A673 (cell line): ENCODE results near the gene ASB15. TPM values are rescaled to one million over a fixed set of nuclear protein-coding genes. Genes with fewer than 3 reads are reported as not detected.

ENCODE experiments used
- BruUV-seq: library from RNA; stranded (reverse); fragments of 400-500 nt; replicated peaks from 2 replicates; lab custom pipeline; 2021; lab: Mats Ljungman, UMichigan
- CTCF ChIA-PET: fragments of 300-600 bp; sonication (Branson Sonifier 250); formaldehyde crosslinking; loops from one replicate; lab custom pipeline; 2022; ENCODE audit warnings: antibody characterized with exemption; lab: Charles Lee
- POLR2A ChIA-PET: fragments of 300-600 bp; sonication (Branson Sonifier 250); formaldehyde crosslinking; loops from one replicate; lab custom pipeline; 2022; ENCODE audit warnings: antibody characterized with exemption; ENCODE audit not compliant: low non-redundant PET; lab: Charles Lee
- DNase-seq: peaks from one replicate; pipeline ENCODE4 v3.0.0-alpha.2; 2015; ENCODE audit warnings: low spot score
- H3K27ac ChIP-seq: fragments of 200-600 bp; sonication (generic); 2 replicates; pipeline ENCODE4 v1.5.1; 2016; ENCODE audit warnings: mixed run types, low read depth, mild to moderate bottlenecking, mixed read lengths, antibody characterized with exemption, low read length; ENCODE audit not compliant: poor library complexity, severe bottlenecking
- H3K27me3 ChIP-seq: fragments of 200-600 bp; sonication (generic); replicated peaks from 2 replicates; pipeline ENCODE4 v1.6.1; 2017; ENCODE audit warnings: mixed run types, low read depth, mild to moderate bottlenecking, mixed read lengths, antibody characterized with exemption, low read length; ENCODE audit not compliant: insufficient read depth, poor library complexity
- H3K36me3 ChIP-seq: fragments of 200-600 bp; sonication (generic); 2 replicates; pipeline ENCODE4 v1.6.1; 2016; ENCODE audit warnings: mixed run types, mild to moderate bottlenecking, mixed read lengths, antibody characterized with exemption, low read length; ENCODE audit not compliant: insufficient read depth, poor library complexity, severe bottlenecking
- H3K4me1 ChIP-seq: fragments of 200-600 bp; sonication (generic); 2 replicates; pipeline ENCODE4 v1.6.1; 2017; ENCODE audit warnings: mixed run types, mild to moderate bottlenecking, mixed read lengths, antibody characterized with exemption, low read length; ENCODE audit not compliant: insufficient read depth, poor library complexity, severe bottlenecking
- H3K4me3 ChIP-seq: fragments of 200-600 bp; sonication (generic); 2 replicates; pipeline ENCODE4 v1.5.1; 2016; ENCODE audit warnings: low read depth, mixed run types, mild to moderate bottlenecking, mixed read lengths, low read length; ENCODE audit not compliant: poor library complexity, severe bottlenecking
- H3K9me3 ChIP-seq: fragments of 200-600 bp; sonication (generic); 2 replicates; pipeline ENCODE4 v1.6.1; 2016; ENCODE audit warnings: mixed run types, low read depth, mild to moderate bottlenecking, mixed read lengths, antibody characterized with exemption, low read length; ENCODE audit not compliant: poor library complexity, severe bottlenecking
- CTCF ChIP-seq: fragments of 300-800, 200-600 bp; sonication (generic); conservative IDR thresholded peaks from 2 replicates; pipeline ENCODE4 v1.5.1; 2017; ENCODE audit warnings: low read depth, mild to moderate bottlenecking, antibody characterized with exemption, low read length, moderate library complexity, mixed read lengths
- EZH2 ChIP-seq: fragments of 200-600 bp; sonication (generic); IDR thresholded peaks from 2 replicates; pipeline ENCODE4 v1.6.1; 2017; ENCODE audit warnings: borderline replicate concordance, low read depth, mild to moderate bottlenecking, mixed read lengths, antibody characterized with exemption, low read length; ENCODE audit not compliant: poor library complexity, severe bottlenecking
- intact Hi-C: fragments of 100-400 bp; cut with micrococcal nuclease; formaldehyde crosslinking; loops from one replicate; pipeline ENCODE4 v1.10.0; 2022; ENCODE audit not compliant: unreplicated experiment
- total RNA-seq: library from RNA; stranded (reverse); gene quantifications from 2 replicates; pipeline ENCODE4 v1.2.3, GENCODE V29; 2021

The ASB15 gene
- total RNA-seq, 1 experiment from 2014 or later = not detected

- intact Hi-C loops = loop anchor here (5.0 kb wide), 1 partner anchor 158 kb away; no protein-coding TSS in a partner anchor
- BruUV-seq = no TSS peak
Measured at GRCh38 chr7:123639631-123640030, 38.0 kb downstream of the ASB15 start.

GRCh38 chr7:123640583-123640982 is 39.0 kb downstream of the ASB15 start:
- no peak overlapping the region for H3K27ac ChIP-seq
- CTCF ChIA-PET = no interaction called here
- no peak overlapping the region for H3K4me3 ChIP-seq
- H3K9me3 ChIP-seq = no peaks in the 10 kb centered on the region
- H3K27me3 ChIP-seq = no peaks in the 10 kb centered on the region
- H3K36me3 ChIP-seq = no peaks in the 10 kb centered on the region
- POLR2A ChIA-PET = no interaction called here
- BruUV-seq = no TSS peak
- H3K4me1 ChIP-seq = peaks cover 22% of the 10 kb centered on the region
- DNase-seq = no peak
- intact Hi-C loops = no loop called here
- TF ChIP-seq CTCF = no peak
- TF ChIP-seq EZH2 = no peak

More at GRCh38 chr7:123639631-123640030, 38.0 kb downstream of the ASB15 start:
- Histone ChIP-seq H3K4me1 (peaks cover 18% of the 10 kb centered on the region), H3K27ac (no peak overlapping the region), H3K27me3 (no peaks in the 10 kb centered on the region), H3K36me3 (no peaks in the 10 kb centered on the region), H3K4me3 (no peak overlapping the region), H3K9me3 (no peaks in the 10 kb centered on the region)
- DNase-seq = no peak
- ChIA-PET CTCF (no interaction called here), POLR2A (no interaction called here)
- TF ChIP-seq EZH2 (no peak), CTCF (no peak)

- Histone ChIP-seq H3K27me3 (no peaks in the 10 kb centered on the region), H3K4me1 (peaks cover 22% of the 10 kb centered on the region), H3K36me3 (no peaks in the 10 kb centered on the region), H3K27ac (no peak overlapping the region), H3K4me3 (no peak overlapping the region), H3K9me3 (no peaks in the 10 kb centered on the region)
- BruUV-seq = no TSS peak
- TF ChIP-seq EZH2 (no peak), CTCF (no peak)
- CTCF ChIA-PET = no interaction called here
- intact Hi-C loops = no loop called here
- DNase-seq = no peak
- POLR2A ChIA-PET = no interaction called here
Measured at GRCh38 chr7:123641901-123642300, 40.3 kb downstream of the ASB15 start.
